ENCODE results near the gene EDIL3. TPM values are rescaled to one million over a fixed set of nuclear protein-coding genes. Genes with fewer than 3 reads are reported as not detected.
"Not testable (repeated sequence)": the region's sequence is repeated elsewhere in the genome, so short reads cannot be mapped to it uniquely, and the experiment has no call there.

EDIL3 gene
- total and polyA plus RNA-seq, 2 donors (not counting 1 experiment from before 2014, with no cell fraction given) = not detected

GRCh38 chr5:84322646-84323045, 62.0 kb downstream of the EDIL3 start:
- Histone ChIP-seq H4K20me1 (ENCODE audit: control insufficient read depth, insufficient read depth, low read length, poor library complexity, severe bottlenecking) (no peaks in the 10 kb centered on the region), H3K9ac (ENCODE audit: low read length) (no peak overlapping the region), H3K36me3 (replicated peaks in 1 of 2; ENCODE audit: control extremely low read depth in 1 of 2, control insufficient read depth in 1 of 2, extremely low read depth in 1 of 2, insufficient read depth in 2 of 2, low read length in 1 of 2) (no peaks in the 10 kb centered on the region), H3K27ac (ENCODE audit: low read length in 2 of 2) (no peak overlapping the region), H3K9me3 (ENCODE audit: control extremely low read depth in 1 of 3, control insufficient read depth in 2 of 3, insufficient read depth in 1 of 3, low read length in 2 of 3) (no peaks in the 10 kb centered on the region), H3K4me3 (ENCODE audit: control extremely low read depth in 1 of 5, extremely low read depth in 1 of 5, insufficient read depth in 1 of 5, low read depth in 2 of 5, low read length in 4 of 5) (no peak overlapping the region), H2AFZ (ENCODE audit: insufficient read depth, low read depth, low read length, poor library complexity, severe bottlenecking) (no peak overlapping the region), H3K27me3 (replicated peaks in 1 of 4; ENCODE audit: control extremely low read depth in 1 of 4, control insufficient read depth in 3 of 4, insufficient read depth in 4 of 4, low read length in 3 of 4) (no peaks in the 10 kb centered on the region), H3K4me1 (ENCODE audit: control insufficient read depth in 2 of 2, insufficient read depth in 2 of 2, low read length in 2 of 2) (no peaks in the 10 kb centered on the region), H3K4me2 (replicated peaks; ENCODE audit: low read depth, low read length, poor library complexity, severe bottlenecking) (no peak overlapping the region), H3K79me2 (ENCODE audit: control insufficient read depth, insufficient read depth, low read length) (no peaks in the 10 kb centered on the region)
- Mint-ChIP-seq H3K9me3 (ENCODE audit: insufficient read depth) (peaks cover 10% of the 10 kb centered on the region), H3K27ac (no peak overlapping the region), H3K27me3 (no peaks in the 10 kb centered on the region), H3K4me1 (no peaks in the 10 kb centered on the region), H3K4me3 (no peak overlapping the region)
- ATAC-seq (ENCODE audit: low read depth) (no peak), DNase-seq (no peak)
- TF ChIP-seq EZH2 (IDR thresholded peaks at IDR 0.05; ENCODE audit: borderline replicate concordance, insufficient read depth, low read depth, low read length, poor library complexity, severe bottlenecking) = no peak
- TF ChIP-seq, protein P1, sequence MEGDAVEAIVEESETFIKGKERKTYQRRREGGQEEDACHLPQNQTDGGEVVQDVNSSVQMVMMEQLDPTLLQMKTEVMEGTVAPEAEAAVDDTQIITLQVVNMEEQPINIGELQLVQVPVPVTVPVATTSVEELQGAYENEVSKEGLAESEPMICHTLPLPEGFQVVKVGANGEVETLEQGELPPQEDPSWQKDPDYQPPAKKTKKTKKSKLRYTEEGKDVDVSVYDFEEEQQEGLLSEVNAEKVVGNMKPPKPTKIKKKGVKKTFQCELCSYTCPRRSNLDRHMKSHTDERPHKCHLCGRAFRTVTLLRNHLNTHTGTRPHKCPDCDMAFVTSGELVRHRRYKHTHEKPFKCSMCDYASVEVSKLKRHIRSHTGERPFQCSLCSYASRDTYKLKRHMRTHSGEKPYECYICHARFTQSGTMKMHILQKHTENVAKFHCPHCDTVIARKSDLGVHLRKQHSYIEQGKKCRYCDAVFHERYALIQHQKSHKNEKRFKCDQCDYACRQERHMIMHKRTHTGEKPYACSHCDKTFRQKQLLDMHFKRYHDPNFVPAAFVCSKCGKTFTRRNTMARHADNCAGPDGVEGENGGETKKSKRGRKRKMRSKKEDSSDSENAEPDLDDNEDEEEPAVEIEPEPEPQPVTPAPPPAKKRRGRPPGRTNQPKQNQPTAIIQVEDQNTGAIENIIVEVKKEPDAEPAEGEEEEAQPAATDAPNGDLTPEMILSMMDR (IDR thresholded peaks at IDR 0.05) = no peak
- CTCF ChIA-PET = no interaction called here
- no CpG with 5 or more reads among the region's 3 CpGs for WGBS (ENCODE audit: insufficient coverage)
- intact Hi-C loops (cut with micrococcal nuclease) = no loop called here
- POLR2A ChIA-PET = no interaction called here

DNA sequence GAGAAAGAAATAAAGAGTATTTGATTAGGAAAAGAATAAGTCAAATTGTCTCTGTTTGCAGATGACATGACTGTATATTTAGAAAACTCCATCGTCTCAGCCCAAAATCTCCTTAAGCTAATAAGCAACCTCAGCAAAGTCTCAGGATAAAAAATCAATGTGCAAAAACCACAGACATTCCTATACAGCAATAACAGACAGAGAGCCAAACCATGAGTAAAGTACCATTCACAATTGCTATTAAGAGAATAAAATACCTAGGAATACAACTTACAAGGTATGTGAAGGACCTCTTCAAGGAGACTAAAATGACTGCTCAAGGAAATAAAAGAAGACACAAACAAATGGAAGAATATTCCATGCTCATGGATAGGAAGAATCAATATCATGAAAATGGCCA, 66.9 kb downstream of the EDIL3 start:
- ATAC-seq (ENCODE audit: low read depth); H3K4me3 ChIP-seq (ENCODE audit: control extremely low read depth in 1 of 5, extremely low read depth in 1 of 5, insufficient read depth in 1 of 5, low read depth in 2 of 5, low read length in 4 of 5); H3K27ac ChIP-seq (ENCODE audit: low read length in 2 of 2); H2AFZ ChIP-seq (ENCODE audit: insufficient read depth, low read depth, low read length, poor library complexity, severe bottlenecking); POLR2A ChIA-PET; H3K9ac ChIP-seq (ENCODE audit: low read length); H3K4me2 ChIP-seq (replicated peaks; ENCODE audit: low read depth, low read length, poor library complexity, severe bottlenecking); H4K20me1 ChIP-seq (ENCODE audit: control insufficient read depth, insufficient read depth, low read length, poor library complexity, severe bottlenecking); H3K27me3 Mint-ChIP-seq; H3K4me1 Mint-ChIP-seq; CTCF ChIA-PET; H3K9me3 ChIP-seq (ENCODE audit: control extremely low read depth in 1 of 3, control insufficient read depth in 2 of 3, insufficient read depth in 1 of 3, low read length in 2 of 3); intact Hi-C loops (cut with micrococcal nuclease); H3K27me3 ChIP-seq (replicated peaks in 1 of 4; ENCODE audit: control extremely low read depth in 1 of 4, control insufficient read depth in 3 of 4, insufficient read depth in 4 of 4, low read length in 3 of 4); DNase-seq; H3K79me2 ChIP-seq (ENCODE audit: control insufficient read depth, insufficient read depth, low read length); H3K27ac Mint-ChIP-seq; H3K36me3 ChIP-seq (replicated peaks in 1 of 2; ENCODE audit: control extremely low read depth in 1 of 2, control insufficient read depth in 1 of 2, extremely low read depth in 1 of 2, insufficient read depth in 2 of 2, low read length in 1 of 2); H3K4me1 ChIP-seq (ENCODE audit: control insufficient read depth in 2 of 2, insufficient read depth in 2 of 2, low read length in 2 of 2); H3K4me3 Mint-ChIP-seq: not testable (repeated sequence)
- H3K9me3 Mint-ChIP-seq (ENCODE audit: insufficient read depth) = peaks cover 10% of the 10 kb centered on the region
- no CpG with 5 or more reads among the region's 1 CpG for WGBS (ENCODE audit: insufficient coverage)

DNA sequence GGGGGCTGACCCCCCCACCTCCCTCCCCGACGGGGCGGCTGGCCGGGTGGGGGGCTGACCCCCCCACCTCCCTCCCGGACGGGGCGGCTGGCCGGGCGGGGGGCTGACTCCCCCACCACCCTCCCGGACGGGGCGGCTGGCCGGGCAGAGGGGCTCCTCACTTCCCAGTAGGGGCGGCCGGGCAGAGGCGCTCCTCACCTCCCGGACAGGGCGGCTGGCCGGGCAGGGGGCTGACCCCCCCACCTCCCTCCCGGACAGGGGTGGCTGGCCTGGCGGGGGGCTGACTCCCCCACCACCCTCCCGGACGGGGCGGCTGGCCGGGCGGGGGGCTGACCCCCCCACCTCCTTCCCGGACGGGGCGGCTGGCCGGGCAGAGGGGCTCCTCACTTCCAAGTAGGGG, 72.4 kb downstream of the EDIL3 start:
- H3K9me3 ChIP-seq (ENCODE audit: control extremely low read depth in 1 of 3, control insufficient read depth in 2 of 3, insufficient read depth in 1 of 3, low read length in 2 of 3); H3K27ac Mint-ChIP-seq; H3K9me3 Mint-ChIP-seq (ENCODE audit: insufficient read depth); DNase-seq; H3K4me2 ChIP-seq (replicated peaks; ENCODE audit: low read depth, low read length, poor library complexity, severe bottlenecking); H3K9ac ChIP-seq (ENCODE audit: low read length); POLR2A ChIA-PET; CTCF ChIA-PET; H2AFZ ChIP-seq (ENCODE audit: insufficient read depth, low read depth, low read length, poor library complexity, severe bottlenecking); H3K4me1 ChIP-seq (ENCODE audit: control insufficient read depth in 2 of 2, insufficient read depth in 2 of 2, low read length in 2 of 2); intact Hi-C loops (cut with micrococcal nuclease); H4K20me1 ChIP-seq (ENCODE audit: control insufficient read depth, insufficient read depth, low read length, poor library complexity, severe bottlenecking); H3K36me3 ChIP-seq (replicated peaks in 1 of 2; ENCODE audit: control extremely low read depth in 1 of 2, control insufficient read depth in 1 of 2, extremely low read depth in 1 of 2, insufficient read depth in 2 of 2, low read length in 1 of 2); H3K79me2 ChIP-seq (ENCODE audit: control insufficient read depth, insufficient read depth, low read length); H3K4me3 ChIP-seq (ENCODE audit: control extremely low read depth in 1 of 5, extremely low read depth in 1 of 5, insufficient read depth in 1 of 5, low read depth in 2 of 5, low read length in 4 of 5); H3K27ac ChIP-seq (ENCODE audit: low read length in 2 of 2); H3K4me3 Mint-ChIP-seq; H3K27me3 Mint-ChIP-seq; ATAC-seq (ENCODE audit: low read depth); H3K27me3 ChIP-seq (replicated peaks in 1 of 4; ENCODE audit: control extremely low read depth in 1 of 4, control insufficient read depth in 3 of 4, insufficient read depth in 4 of 4, low read length in 3 of 4); H3K4me1 Mint-ChIP-seq: not testable (repeated sequence)
- WGBS (ENCODE audit: insufficient coverage) = no CpG with 5 or more reads among the region's 30 CpGs

All from B cell (primary cell).